Vagina (tissue), 2 donors: ENCODE measurements around the gene GOLGA1.

ENCODE experiments used
- POLR2A ChIP-seq, 2 donors: fragments of 450-650 bp; IDR thresholded peaks; one replicate each; pipeline ENCODE4 v1.6.1; 2017; ENCODE audit warnings: antibody characterized with exemption in 2 of 2, mild to moderate bottlenecking in 2 of 2, moderate library complexity in 2 of 2
- POLR2AphosphoS5 ChIP-seq, 2 donors: sonication (generic); formaldehyde crosslinking; IDR thresholded peaks; one replicate each; pipeline ENCODE4 v1.9.0; 2017; ENCODE audit warnings: antibody characterized with exemption in 2 of 2, mild to moderate bottlenecking in 2 of 2, low read depth in 1 of 2; ENCODE audit not compliant: insufficient read depth in 1 of 2
- TF ChIP-seq, protein P1 (sequence below), 3 experiments: fragments of 450-650 bp in 2 of 3; fragments of 200-600 bp in 1 of 3; sonication (generic) in 1 of 3; IDR thresholded peaks; one replicate each; pipeline ENCODE4 v1.5.1; 2017 to 2019; ENCODE audit warnings: antibody characterized with exemption in 3 of 3, mild to moderate bottlenecking in 2 of 3, moderate library complexity in 2 of 3

DNA sequence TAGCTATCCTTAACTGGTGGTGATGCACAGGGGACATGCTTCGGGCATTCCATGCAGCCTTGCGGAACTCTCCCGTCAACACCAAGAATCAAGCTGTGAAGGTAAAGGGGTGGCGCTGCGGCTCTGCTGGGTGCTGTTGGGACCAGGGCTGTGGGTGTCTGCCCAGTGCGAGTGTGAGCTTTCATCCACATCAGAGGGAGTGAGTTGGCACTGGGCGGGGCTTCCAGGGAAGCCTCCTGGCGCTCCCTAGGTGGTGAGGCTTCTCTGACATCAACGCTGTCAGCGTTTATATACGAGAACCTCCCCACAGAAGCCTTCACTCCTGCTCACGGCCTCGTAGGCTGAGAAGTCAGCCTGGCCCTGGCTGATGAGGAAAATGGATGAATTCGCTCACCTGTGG, 67.2 kb downstream of the GOLGA1 start:
- TF ChIP-seq POLR2AphosphoS5 (IDR thresholded peaks at IDR 0.05; ENCODE audit: insufficient read depth in 1 of 2, low read depth in 1 of 2) (no peak), POLR2A (IDR thresholded peaks at IDR 0.05) (no peak)
- TF ChIP-seq, protein P1, sequence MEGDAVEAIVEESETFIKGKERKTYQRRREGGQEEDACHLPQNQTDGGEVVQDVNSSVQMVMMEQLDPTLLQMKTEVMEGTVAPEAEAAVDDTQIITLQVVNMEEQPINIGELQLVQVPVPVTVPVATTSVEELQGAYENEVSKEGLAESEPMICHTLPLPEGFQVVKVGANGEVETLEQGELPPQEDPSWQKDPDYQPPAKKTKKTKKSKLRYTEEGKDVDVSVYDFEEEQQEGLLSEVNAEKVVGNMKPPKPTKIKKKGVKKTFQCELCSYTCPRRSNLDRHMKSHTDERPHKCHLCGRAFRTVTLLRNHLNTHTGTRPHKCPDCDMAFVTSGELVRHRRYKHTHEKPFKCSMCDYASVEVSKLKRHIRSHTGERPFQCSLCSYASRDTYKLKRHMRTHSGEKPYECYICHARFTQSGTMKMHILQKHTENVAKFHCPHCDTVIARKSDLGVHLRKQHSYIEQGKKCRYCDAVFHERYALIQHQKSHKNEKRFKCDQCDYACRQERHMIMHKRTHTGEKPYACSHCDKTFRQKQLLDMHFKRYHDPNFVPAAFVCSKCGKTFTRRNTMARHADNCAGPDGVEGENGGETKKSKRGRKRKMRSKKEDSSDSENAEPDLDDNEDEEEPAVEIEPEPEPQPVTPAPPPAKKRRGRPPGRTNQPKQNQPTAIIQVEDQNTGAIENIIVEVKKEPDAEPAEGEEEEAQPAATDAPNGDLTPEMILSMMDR (IDR thresholded peaks at IDR 0.05), result no peak
